KMS-11 (cell line): ENCODE data around the gene AMPD2.
A peak's percentile ranks its signal among the peaks of the same experiment; 100 is the strongest.

Source experiments
- H2AFZ ChIP-seq: fragments of 200-600 bp; sonication (generic); 2 replicates; pipeline ENCODE4 v1.6.1; 2016; ENCODE audit warnings: antibody characterized with exemption, mixed run types, low read depth
- H3K27ac ChIP-seq: fragments of 200-600 bp; sonication (generic); 2 replicates; pipeline ENCODE4 v1.6.1; 2016; ENCODE audit warnings: mild to moderate bottlenecking, mixed run types
- H3K27me3 ChIP-seq: fragments of 200-600 bp; sonication (generic); 2 replicates; pipeline ENCODE4 v1.6.1; 2017; ENCODE audit warnings: mild to moderate bottlenecking, low read depth, mixed run types, moderate library complexity; ENCODE audit not compliant: insufficient read depth
- H3K36me3 ChIP-seq: fragments of 200-600 bp; sonication (generic); 2 replicates; pipeline ENCODE4 v1.6.1; 2017; ENCODE audit warnings: mild to moderate bottlenecking, mixed run types; ENCODE audit not compliant: insufficient read depth
- H3K4me1 ChIP-seq: fragments of 200-600 bp; sonication (generic); 2 replicates; pipeline ENCODE4 v1.6.1; 2016; ENCODE audit warnings: mild to moderate bottlenecking, low read depth, mixed run types; ENCODE audit not compliant: poor library complexity, severe bottlenecking
- H3K4me2 ChIP-seq: fragments of 200-600 bp; sonication (generic); 2 replicates; pipeline ENCODE4 v1.7.0; 2016; ENCODE audit warnings: mild to moderate bottlenecking, mixed run types
- H3K4me3 ChIP-seq: fragments of 200-600 bp; sonication (generic); IDR thresholded peaks from 2 replicates; pipeline ENCODE4 v1.6.1; 2017; ENCODE audit warnings: low read depth, low read length, mixed read lengths; ENCODE audit not compliant: insufficient read depth
- H3K79me2 ChIP-seq: fragments of 200-600 bp; sonication (generic); 2 replicates; pipeline ENCODE4 v1.6.1; 2016; ENCODE audit warnings: low read depth, mixed run types; ENCODE audit not compliant: insufficient read depth
- H3K9ac ChIP-seq: fragments of 200-600 bp; sonication (generic); 2 replicates; pipeline ENCODE4 v1.6.1; 2016; ENCODE audit warnings: mild to moderate bottlenecking, mixed run types
- H4K20me1 ChIP-seq: fragments of 200-600 bp; sonication (generic); 2 replicates; pipeline ENCODE4 v1.6.1; 2016; ENCODE audit warnings: mild to moderate bottlenecking, mixed run types; ENCODE audit not compliant: insufficient read depth
- TF ChIP-seq, protein P1 (sequence below): fragments of 200-600 bp; sonication (generic); conservative IDR thresholded peaks from 2 replicates; pipeline ENCODE4 v1.6.1; 2017; ENCODE audit warnings: low read depth, mild to moderate bottlenecking, antibody characterized with exemption, low read length, moderate library complexity, mixed read lengths

The AMPD2 gene

DNA sequence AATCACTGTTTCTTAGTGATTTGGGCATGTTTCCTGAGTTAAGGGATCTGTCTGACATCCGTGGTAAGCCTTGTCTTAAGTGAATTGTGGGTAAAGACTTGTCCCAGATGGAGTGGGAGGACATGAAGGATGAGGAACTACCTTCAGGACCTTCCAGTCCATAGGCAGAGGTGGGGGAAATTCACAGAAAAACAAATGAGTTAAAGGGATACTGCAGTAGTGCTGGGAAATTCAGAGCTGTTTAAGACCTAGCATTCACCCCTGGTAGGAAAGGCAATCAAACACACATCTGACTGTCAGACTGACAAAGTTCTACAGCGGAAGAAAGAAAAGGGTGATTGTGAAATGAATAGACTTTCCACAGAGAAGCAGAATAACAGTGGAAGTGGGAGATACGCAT, 3.2 kb upstream of the AMPD2 start:
- Histone ChIP-seq H3K36me3 (no peaks in the 10 kb centered on the region), H3K4me3 (no peak overlapping the region), H3K9ac (no peak overlapping the region), H3K4me1 (peaks cover 15% of the 10 kb centered on the region), H3K27ac (no peak overlapping the region), H4K20me1 (no peaks in the 10 kb centered on the region), H2AFZ (no peak overlapping the region), H3K4me2 (no peak overlapping the region), H3K79me2 (peaks cover 14% of the 10 kb centered on the region), H3K27me3 (no peaks in the 10 kb centered on the region)
- TF ChIP-seq, protein P1, sequence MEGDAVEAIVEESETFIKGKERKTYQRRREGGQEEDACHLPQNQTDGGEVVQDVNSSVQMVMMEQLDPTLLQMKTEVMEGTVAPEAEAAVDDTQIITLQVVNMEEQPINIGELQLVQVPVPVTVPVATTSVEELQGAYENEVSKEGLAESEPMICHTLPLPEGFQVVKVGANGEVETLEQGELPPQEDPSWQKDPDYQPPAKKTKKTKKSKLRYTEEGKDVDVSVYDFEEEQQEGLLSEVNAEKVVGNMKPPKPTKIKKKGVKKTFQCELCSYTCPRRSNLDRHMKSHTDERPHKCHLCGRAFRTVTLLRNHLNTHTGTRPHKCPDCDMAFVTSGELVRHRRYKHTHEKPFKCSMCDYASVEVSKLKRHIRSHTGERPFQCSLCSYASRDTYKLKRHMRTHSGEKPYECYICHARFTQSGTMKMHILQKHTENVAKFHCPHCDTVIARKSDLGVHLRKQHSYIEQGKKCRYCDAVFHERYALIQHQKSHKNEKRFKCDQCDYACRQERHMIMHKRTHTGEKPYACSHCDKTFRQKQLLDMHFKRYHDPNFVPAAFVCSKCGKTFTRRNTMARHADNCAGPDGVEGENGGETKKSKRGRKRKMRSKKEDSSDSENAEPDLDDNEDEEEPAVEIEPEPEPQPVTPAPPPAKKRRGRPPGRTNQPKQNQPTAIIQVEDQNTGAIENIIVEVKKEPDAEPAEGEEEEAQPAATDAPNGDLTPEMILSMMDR = no peak

DNA sequence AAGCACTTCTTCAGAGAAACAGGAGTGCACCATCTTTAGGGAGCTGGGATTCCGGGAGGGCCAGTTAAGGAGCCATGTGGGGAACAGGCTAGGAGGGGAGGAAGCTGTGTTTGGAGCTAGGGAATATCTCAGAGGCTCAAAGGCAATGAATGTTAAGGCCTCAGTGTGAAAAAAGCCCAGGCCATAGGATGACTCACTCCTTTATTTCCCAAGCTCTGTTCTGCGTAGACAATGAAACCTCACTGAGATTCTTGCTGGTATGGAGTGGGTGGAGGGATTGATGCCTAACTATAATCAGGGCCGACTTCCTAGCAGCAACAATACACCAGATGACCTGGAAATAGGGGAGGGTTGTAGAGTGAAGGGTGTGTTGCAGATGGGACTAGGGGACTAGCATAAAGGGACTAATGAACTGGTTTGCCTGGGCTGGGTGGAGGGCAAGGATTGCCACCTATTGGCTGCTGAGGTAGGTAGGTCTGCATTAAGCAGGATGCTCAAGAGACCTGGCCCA, 2.3 kb upstream of the AMPD2 start:
- H3K4me1 ChIP-seq = peaks cover 24% of the 10 kb centered on the region
- no peak overlapping the region for H3K27ac ChIP-seq
- H4K20me1 ChIP-seq = no peaks in the 10 kb centered on the region
- H3K4me3 ChIP-seq = no peak overlapping the region
- no peak overlapping the region for H2AFZ ChIP-seq
- H3K36me3 ChIP-seq = no peaks in the 10 kb centered on the region
- no peak overlapping the region for H3K4me2 ChIP-seq
- peaks cover 23% of the 10 kb centered on the region for H3K79me2 ChIP-seq
- TF ChIP-seq, protein P1 = no peak
- no peak overlapping the region for H3K9ac ChIP-seq
- no peaks in the 10 kb centered on the region for H3K27me3 ChIP-seq

DNA sequence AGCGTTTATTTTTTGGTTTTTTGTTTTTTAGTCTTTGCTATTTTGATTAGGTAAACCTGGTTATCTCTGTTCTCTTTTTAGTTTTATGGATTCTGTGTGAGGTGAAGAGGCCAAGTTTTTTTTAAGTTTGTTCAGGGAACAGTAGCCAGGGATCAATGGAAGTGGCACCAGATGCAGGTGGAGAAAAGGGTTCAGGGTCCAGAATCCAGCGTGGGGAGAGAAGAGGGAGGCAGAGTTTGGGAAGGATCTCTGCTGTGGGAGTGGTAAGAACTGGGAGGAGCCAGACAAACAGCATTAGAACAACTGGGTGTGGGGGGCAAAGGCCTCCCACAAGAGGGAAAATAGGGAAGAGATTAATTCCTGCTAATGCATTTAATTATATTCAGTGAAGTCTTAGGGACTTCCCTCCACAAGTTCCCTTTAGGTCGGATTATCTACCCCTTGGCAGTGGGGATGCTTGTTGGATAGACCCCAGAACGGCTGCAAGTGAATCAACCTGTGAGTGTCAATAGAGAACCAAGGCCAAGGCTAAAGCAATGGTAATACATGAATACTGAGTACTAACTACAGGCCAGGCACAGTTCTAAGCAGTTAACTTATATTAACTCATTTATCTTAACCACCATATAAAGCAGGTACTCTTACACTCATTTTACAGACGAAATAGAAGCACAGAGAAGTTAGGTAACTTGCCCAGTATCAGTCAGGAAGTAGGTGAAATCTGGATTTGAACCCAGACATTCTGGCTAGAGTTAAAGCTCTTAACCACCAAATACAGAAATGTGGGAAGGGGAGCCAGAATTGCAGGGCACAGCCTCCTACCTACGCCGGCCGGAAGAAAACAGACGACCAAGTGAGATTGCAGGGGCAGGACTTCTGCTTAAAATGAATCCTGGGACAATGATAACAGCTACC, 719 bp upstream of the AMPD2 start:
- Histone ChIP-seq H3K9ac (peak overlapping the region; percentile 93), H3K4me3 (peak overlapping the region; percentile 90), H3K36me3 (no peaks in the 10 kb centered on the region), H3K27ac (peak overlapping the region; percentile 68), H3K4me1 (peaks cover 24% of the 10 kb centered on the region), H4K20me1 (no peaks in the 10 kb centered on the region), H2AFZ (peak overlapping the region; percentile 89), H3K27me3 (no peaks in the 10 kb centered on the region), H3K4me2 (peak overlapping the region; percentile 98), H3K79me2 (peaks cover 39% of the 10 kb centered on the region)
- TF ChIP-seq, protein P1 = no peak

DNA sequence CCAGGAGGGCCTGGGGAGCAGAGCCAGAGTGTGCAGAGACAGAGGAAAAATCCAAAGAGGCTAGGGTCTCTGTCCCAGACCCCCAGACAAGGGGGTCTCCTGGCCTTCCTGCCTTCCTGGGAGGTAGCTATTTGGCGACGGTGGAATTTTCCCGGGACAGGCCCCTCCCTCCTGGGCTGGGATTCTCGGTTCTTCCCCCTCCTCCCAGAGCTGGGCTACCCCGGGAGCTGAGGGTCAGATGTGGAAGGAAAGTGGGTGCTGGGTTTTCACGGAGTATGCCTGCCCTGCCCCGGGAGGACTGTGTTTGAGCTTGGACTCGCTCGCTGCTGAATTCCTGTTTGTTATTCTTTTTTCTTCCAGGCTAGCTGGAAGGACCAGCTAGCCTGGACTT, 759 bp downstream of the AMPD2 start:
- H3K27ac ChIP-seq = peak overlapping the region; percentile 68
- peak overlapping the region; percentile 93 for H3K9ac ChIP-seq
- peak overlapping the region; percentile 89 for H2AFZ ChIP-seq
- peak overlapping the region; percentile 90 for H3K4me3 ChIP-seq
- H3K4me1 ChIP-seq = peaks cover 24% of the 10 kb centered on the region
- peak overlapping the region; percentile 98 for H3K4me2 ChIP-seq
- no peaks in the 10 kb centered on the region for H3K27me3 ChIP-seq
- H3K79me2 ChIP-seq = peaks cover 48% of the 10 kb centered on the region
- TF ChIP-seq, protein P1 = no peak; the same call in 1 of the 2 replicates
- H4K20me1 ChIP-seq = no peaks in the 10 kb centered on the region
- no peaks in the 10 kb centered on the region for H3K36me3 ChIP-seq
